ENCODE results near the gene TMEM134.

GRCh38 chr11:67517784-67518552 is 48.9 kb upstream of the TMEM134 start:
- TF ChIP-seq CTCF (conservative IDR thresholded peaks at IDR 0.05; ENCODE audit: low read length) (no peak), EZH2phosphoT487 (IDR thresholded peaks at IDR 0.05; ENCODE audit: borderline replicate concordance, low read depth, low read length) (no peak)

Data from OCI-LY7 (cell line).